ENCODE results near the gene PPIF. TPM values are rescaled to one million over a fixed set of nuclear protein-coding genes. Genes with fewer than 3 reads are reported as not detected.
A peak's percentile ranks its signal among the peaks of the same experiment; 100 is the strongest.

The PPIF gene
- total RNA-seq, 1 donor from 2014 or later, result 35.9 TPM

- TF ChIP-seq CTCF (IDR thresholded peaks at IDR 0.05; ENCODE audit: unreplicated experiment), result no peak
- peak overlapping the region; percentile 7 for H3K27ac Mint-ChIP-seq
- no peak for DNase-seq (ENCODE audit: low spot score, unreplicated experiment)
- peaks cover 18% of the 10 kb centered on the region for H3K36me3 Mint-ChIP-seq (ENCODE audit: insufficient read depth)
- H3K4me3 Mint-ChIP-seq (ENCODE audit: low read depth), result no peak overlapping the region
- H3K9me3 Mint-ChIP-seq (ENCODE audit: low read depth), result no peaks in the 10 kb centered on the region
- no peaks in the 10 kb centered on the region for H3K4me1 Mint-ChIP-seq (ENCODE audit: low read depth)
- no peaks in the 10 kb centered on the region for H3K27me3 Mint-ChIP-seq
Observed at GRCh38 chr10:79311581-79312407, 35.5 kb upstream of the PPIF start.

GRCh38 chr10:79312601-79313187, 34.6 kb upstream of the PPIF start:
- Mint-ChIP-seq H3K9me3 (ENCODE audit: low read depth) (no peaks in the 10 kb centered on the region), H3K36me3 (ENCODE audit: insufficient read depth) (peaks cover 18% of the 10 kb centered on the region), H3K27me3 (no peaks in the 10 kb centered on the region), H3K4me3 (ENCODE audit: low read depth) (no peak overlapping the region), H3K4me1 (ENCODE audit: low read depth) (peaks cover 7% of the 10 kb centered on the region), H3K27ac (peak overlapping the region; percentile 37)
- TF ChIP-seq CTCF (IDR thresholded peaks at IDR 0.05; ENCODE audit: unreplicated experiment), result no peak
- no peak for DNase-seq (ENCODE audit: low spot score, unreplicated experiment)

GRCh38 chr10:79313320-79313719, 33.9 kb upstream of the PPIF start:
- Mint-ChIP-seq H3K4me1 (ENCODE audit: low read depth) (peaks cover 11% of the 10 kb centered on the region), H3K9me3 (ENCODE audit: low read depth) (no peaks in the 10 kb centered on the region), H3K36me3 (ENCODE audit: insufficient read depth) (peaks cover 13% of the 10 kb centered on the region), H3K27me3 (no peaks in the 10 kb centered on the region), H3K27ac (peak overlapping the region; percentile 37), H3K4me3 (ENCODE audit: low read depth) (no peak overlapping the region)
- TF ChIP-seq CTCF (IDR thresholded peaks at IDR 0.05; ENCODE audit: unreplicated experiment), result no peak
- DNase-seq (ENCODE audit: low spot score, unreplicated experiment), result no peak

- peak overlapping the region; percentile 33 for H3K27ac Mint-ChIP-seq
- peaks cover 5% of the 10 kb centered on the region for H3K27me3 Mint-ChIP-seq
- H3K4me1 Mint-ChIP-seq (ENCODE audit: low read depth), result peaks cover 11% of the 10 kb centered on the region
- DNase-seq (ENCODE audit: low spot score, unreplicated experiment), result no peak
- no peaks in the 10 kb centered on the region for H3K9me3 Mint-ChIP-seq (ENCODE audit: low read depth)
- TF ChIP-seq CTCF (IDR thresholded peaks at IDR 0.05; ENCODE audit: unreplicated experiment), result no peak
- peaks cover 13% of the 10 kb centered on the region for H3K36me3 Mint-ChIP-seq (ENCODE audit: insufficient read depth)
- H3K4me3 Mint-ChIP-seq (ENCODE audit: low read depth), result no peak overlapping the region
Observed at GRCh38 chr10:79313911-79314439, 33.3 kb upstream of the PPIF start.

- DNase-seq (ENCODE audit: low spot score, unreplicated experiment), result no peak
- H3K4me1 Mint-ChIP-seq (ENCODE audit: low read depth), result peaks cover 11% of the 10 kb centered on the region
- H3K36me3 Mint-ChIP-seq (ENCODE audit: insufficient read depth), result peaks cover 11% of the 10 kb centered on the region
- no peak for TF ChIP-seq CTCF (IDR thresholded peaks at IDR 0.05; ENCODE audit: unreplicated experiment)
- H3K27ac Mint-ChIP-seq, result no peak overlapping the region
- H3K9me3 Mint-ChIP-seq (ENCODE audit: low read depth), result no peaks in the 10 kb centered on the region
- H3K4me3 Mint-ChIP-seq (ENCODE audit: low read depth), result no peak overlapping the region
- peaks cover 10% of the 10 kb centered on the region for H3K27me3 Mint-ChIP-seq
Observed at GRCh38 chr10:79314761-79315601, 32.3 kb upstream of the PPIF start.
